ENCODE results near the gene CLCNKA.
"Not testable (repeated sequence)": the region's sequence is repeated elsewhere in the genome, so short reads cannot be mapped to it uniquely, and the experiment has no call there.

CLCNKA gene

DNA sequence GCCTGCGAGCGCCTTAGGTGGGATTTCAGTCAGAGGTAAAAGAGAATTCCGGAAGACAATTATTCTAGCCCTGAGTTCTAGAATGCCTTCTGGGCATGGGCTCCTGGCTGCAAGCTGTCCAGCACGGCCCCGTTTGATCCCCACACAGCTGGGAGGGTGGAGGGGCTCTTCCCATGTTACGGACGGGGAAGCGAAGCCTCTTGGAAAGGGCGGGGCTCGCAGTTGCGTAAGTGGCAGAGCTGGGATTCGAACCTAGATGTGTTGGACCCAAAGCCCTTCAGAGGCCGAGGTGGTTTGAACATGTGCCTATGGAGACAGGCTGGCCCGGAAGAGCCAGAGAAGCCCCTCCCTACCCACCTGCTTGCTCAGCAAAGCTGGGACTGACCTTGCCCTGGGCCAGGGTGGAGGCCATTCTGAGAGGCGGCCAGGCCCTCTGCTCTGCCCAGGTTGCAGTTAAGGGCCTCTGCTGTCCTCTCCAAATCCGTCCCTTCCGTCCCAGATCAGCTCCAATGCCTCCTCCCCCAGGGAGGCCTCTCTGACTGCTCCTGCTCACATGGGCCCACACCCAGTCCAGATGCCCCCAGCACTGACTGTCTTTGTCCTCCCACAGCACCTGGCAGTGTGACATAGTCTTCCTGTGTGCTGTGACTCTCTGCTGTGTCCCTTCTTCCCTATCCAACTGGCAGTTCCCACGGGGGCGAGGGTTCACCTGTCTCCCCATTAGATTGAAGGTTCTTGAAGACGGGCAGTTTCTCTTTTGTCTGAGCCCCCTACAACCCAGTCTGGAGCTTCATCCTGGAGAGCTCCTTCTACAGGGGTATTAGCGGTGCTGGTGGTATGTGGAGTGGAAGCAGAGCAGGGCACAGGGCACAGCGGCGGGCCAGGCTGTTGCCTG, 2.8 kb upstream of the CLCNKA start:
- DNase-seq, result no peak

- no peak for DNase-seq
Observed at GRCh38 chr1:16019644-16020277, 2.1 kb upstream of the CLCNKA start.

DNA sequence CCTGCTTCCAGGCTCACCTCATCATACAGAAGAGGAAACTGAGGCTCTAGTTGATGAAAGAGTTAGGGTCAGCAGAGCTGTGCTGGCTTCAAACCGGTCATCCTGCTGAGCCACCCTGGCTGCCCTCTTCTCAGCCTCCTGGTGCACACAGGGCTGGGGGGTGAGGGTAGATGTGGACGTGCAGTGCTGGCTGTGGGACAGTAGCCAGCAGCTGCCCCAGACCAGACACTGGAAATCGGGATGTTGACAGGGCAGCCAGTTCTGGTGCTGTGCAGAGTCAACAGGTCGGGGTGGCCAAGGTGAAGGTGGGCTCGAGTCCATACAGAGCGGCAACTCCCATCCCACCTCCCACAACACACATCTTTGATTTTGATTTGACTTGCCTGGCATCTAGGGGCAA, 1.5 kb upstream of the CLCNKA start:
- DNase-seq, result no peak

GRCh38 chr1:16020878-16021277, 958 bp upstream of the CLCNKA start:
- not testable (repeated sequence) for DNase-seq

GRCh38 chr1:16022393-16022792, 557 bp downstream of the CLCNKA start:
- DNase-seq, result no peak

- no peak for DNase-seq
Observed at GRCh38 chr1:16023050-16023653, 1.3 kb downstream of the CLCNKA start.

DNA sequence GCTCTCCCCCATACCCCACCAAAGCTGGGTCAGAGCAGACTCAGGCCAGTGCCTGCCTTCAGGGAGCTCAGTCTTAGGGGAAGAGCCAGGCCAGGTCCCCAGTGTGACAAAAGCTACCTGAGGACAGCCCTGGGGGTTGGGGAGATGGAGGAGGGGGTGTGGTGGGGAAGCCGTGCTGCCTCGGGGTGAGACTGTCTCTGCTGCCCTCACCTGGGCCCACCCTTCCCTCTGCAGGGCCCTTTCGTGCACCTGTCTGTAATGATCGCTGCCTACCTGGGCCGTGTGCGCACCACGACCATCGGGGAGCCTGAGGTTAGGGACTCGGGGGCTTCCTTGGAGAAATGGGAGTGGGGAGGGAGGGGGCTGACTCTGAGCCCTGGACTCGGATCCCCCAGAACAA, 4.5 kb downstream of the CLCNKA start:
- DNase-seq, result not testable (repeated sequence)

GRCh38 chr1:16026723-16027484, 5.1 kb downstream of the CLCNKA start:
- peak; percentile 5 for DNase-seq

DNA sequence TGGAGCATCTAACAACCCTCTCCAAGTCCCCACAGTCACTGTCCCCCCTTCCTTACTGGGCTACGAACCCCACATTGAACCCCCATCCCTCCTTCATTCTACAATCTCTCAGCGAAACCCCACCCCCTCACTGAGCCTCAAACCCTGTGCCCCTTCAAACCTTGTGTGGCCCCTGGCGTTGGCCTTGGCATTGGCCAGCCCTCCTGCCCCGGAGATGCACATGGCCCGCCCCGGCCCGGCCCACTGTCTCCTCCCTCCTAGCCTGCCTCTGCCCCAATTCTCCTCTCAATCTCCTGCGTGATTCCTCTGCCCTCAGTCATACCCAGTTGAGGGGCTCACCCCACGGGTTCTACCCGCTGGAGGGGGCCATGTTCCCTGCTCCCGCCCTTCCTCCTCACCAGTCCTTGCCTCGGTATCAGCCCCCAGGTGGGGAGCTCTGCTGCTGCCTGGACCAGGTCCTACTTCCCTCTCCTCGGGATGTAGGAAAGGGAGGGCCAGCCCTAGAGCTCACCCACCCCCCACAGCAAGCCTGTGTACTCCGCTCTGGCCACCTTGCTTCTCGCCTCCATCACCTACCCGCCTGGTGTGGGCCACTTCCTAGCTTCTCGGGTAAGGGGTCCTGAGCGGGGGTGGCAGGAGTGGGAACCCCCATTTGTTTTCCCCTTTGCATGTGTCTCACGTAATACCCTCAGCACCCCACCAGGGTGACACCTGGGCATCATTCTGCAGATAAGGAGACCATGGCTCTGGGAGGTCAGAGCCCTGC, 6.6 kb downstream of the CLCNKA start:
- DNase-seq, result no peak

DNA sequence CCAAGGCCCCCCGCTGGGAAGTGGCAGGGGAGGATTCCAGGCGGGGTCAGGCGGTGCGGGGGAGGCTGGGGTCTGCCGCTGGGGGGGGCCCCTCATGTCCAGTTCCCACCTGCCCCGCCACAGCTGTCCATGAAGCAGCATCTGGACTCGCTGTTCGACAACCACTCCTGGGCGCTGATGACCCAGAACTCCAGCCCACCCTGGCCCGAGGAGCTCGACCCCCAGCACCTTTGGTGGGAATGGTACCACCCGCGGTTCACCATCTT, 7.1 kb downstream of the CLCNKA start:
- DNase-seq, result not testable (repeated sequence)

DNA sequence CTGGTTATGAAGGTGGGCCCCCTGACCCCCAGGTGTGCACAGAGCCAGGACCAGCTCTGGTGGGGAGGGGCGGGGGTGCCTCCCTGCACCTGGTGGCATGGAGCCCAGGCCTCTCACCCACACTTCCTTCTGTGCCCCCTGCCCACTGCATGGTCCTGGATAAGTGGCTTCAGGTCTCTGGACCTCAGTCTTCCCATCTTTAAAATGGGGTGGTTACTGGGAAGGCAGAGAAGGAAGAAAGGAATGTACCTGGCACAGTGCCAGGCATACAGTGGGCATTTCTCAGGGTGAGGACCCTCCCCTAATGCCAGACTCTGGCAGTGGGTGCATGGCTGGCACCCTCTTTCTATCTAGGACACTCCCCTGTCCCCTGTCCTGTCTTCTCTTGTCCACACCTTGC, 7.5 kb downstream of the CLCNKA start:
- no peak for DNase-seq

GRCh38 chr1:16031551-16031950, 9.7 kb downstream of the CLCNKA start:
- DNase-seq, result no peak

DNA sequence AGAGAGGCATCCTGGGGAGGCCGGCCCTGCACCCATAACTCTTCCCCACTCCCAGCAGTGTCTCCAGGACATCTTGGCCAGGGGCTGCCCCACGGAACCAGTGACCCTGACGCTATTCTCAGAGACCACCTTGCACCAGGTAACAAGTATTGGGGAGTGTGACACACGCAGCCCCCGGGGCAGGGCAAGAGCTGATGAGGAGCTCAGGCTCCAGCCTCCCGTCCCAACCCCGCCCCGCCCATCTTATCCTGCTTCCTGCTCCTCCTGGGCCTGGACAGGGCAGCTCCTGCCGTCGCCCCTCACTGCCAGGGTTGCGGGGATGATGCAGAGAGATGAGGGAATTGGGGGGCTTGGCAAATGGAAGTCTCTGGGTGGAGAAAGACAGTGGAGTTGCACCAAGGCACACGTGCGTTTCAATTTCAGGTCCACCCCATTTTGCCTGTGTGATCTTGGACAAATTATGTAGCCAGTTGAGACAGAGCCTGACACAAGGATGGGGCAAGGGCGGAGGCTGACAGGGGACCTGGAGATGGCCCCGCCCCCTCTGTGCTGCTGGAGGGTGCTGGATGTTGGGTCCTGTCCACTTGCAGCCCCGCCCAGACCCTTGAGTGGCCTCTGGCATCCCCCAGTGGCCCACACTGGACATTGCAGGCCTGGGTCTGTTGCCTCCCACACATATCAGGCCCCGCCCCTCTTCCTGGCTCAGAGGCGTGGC, 10.7 kb downstream of the CLCNKA start:
- peak; percentile 14 for DNase-seq

DNA sequence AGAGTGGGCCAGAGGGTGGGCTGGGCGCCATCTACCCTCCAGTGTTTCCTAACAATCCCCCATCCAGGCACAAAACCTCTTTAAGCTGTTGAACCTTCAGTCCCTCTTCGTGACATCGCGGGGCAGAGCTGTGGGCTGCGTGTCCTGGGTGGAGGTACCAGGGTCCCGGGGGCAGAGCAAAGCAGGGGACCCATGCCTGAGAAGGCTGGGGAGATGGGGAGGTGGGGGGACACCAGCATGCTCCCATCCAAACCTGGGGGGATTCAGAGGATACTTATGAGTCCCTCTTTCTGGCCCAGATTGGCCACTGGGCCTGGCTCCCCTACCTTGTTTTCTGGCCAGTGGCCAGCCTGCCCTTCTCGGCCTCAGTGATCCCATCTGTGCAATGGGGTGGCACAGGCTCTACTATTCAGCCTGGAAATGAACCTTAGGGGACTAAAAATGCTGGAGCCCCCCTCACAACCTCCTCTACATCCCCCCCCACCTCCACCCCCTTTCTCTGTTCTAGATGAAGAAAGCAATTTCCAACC, 11.3 kb downstream of the CLCNKA start:
- not testable (repeated sequence) for DNase-seq

- DNase-seq, result not testable (repeated sequence)
Observed at GRCh38 chr1:16036461-16036860, 14.6 kb downstream of the CLCNKA start.

GRCh38 chr1:16038620-16038912, 16.7 kb downstream of the CLCNKA start:
- no peak for DNase-seq

DNA sequence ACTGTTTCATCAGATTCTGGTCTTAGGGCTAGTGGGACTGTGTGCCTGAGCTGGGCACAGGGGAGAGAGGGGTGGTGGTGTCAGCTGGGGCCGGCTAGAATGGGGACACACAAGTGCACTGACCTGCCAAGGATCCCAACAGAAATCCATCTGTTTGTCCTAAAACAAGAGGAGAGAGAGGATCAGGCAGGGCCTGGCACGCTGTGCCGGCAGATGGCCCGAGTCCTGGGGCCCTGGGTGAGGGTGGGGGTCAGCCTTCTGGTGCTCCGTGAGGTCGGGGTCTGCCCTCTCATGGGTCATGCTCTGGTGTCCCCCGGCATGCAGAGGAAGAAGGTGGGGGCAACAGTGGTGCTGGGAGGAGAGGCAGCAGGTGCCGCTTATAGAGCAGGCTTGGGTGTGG, 18.0 kb downstream of the CLCNKA start:
- not testable (repeated sequence) for DNase-seq

DNA sequence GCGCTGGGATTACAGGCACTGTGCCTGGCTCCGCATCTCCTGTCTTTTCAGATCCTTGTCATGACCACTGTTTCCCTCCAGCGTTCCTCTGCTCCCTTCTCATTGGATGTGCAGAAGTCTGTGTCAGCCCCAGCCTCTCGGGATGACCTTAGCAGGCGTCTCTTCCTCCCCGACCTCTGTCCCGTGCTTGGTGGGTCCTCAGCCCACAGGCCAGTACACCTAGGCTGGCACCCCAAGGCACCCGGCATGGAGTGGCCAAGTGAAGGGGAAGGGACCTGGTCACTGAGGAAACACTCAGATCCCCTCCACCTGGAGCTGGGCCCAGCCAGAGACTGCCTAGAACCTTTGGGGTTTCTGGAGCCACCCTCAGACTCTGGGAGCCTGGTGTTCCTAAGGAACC, 19.4 kb downstream of the CLCNKA start:
- DNase-seq, result no peak

- DNase-seq, result no peak
Observed at GRCh38 chr1:16042096-16042495, 20.3 kb downstream of the CLCNKA start.

GRCh38 chr1:16042654-16043053, 20.8 kb downstream of the CLCNKA start:
- DNase-seq, result not testable (repeated sequence)

GRCh38 chr1:16043521-16043920, 21.7 kb downstream of the CLCNKA start, which contains the start of gene CLCNKB:
TSS of gene CLCNKB (plus strand) at chr1:16043782. CDS start at chr1:16044493, 711 bp downstream.
- no peak for DNase-seq

GRCh38 chr1:16043950-16044349, 22.1 kb downstream of the CLCNKA start:
- DNase-seq, result no peak

All from CD4-positive, alpha-beta T cell treated with Interleukin-4 for 4 hours (primary cell).